HUES64 (cell line): ENCODE measurements around the gene PPP1R9B.

Experiments used
- H3K27ac ChIP-seq: 2 replicates; pipeline ENCODE4 v1.7.0; 2013; ENCODE audit warnings: low read depth, low read length, inconsistent platforms
- H3K27me3 ChIP-seq: 2 replicates; pipeline ENCODE4 v1.6.1; 2013; ENCODE audit warnings: mild to moderate bottlenecking, low read length; ENCODE audit not compliant: insufficient read depth
- H3K36me3 ChIP-seq: 2 replicates; pipeline ENCODE4 v1.6.1; 2013; ENCODE audit warnings: mild to moderate bottlenecking, low read length; ENCODE audit not compliant: insufficient read depth
- H3K4me1 ChIP-seq: 2 replicates; pipeline ENCODE4 v1.6.1; 2013; ENCODE audit warnings: mild to moderate bottlenecking, low read length, moderate library complexity; ENCODE audit not compliant: insufficient read depth
- H3K4me3 ChIP-seq: 2 replicates; pipeline ENCODE4 v1.5.1; 2013; ENCODE audit warnings: mild to moderate bottlenecking, low read length, moderate library complexity
- H3K9ac ChIP-seq: 2 replicates; pipeline ENCODE4 v1.6.1; 2013; ENCODE audit warnings: mild to moderate bottlenecking, low read depth, low read length
- H3K9me3 ChIP-seq: 2 replicates; pipeline ENCODE4 v1.6.1; 2013; ENCODE audit warnings: low read depth, low read length; ENCODE audit not compliant: insufficient read depth
- WGBS: fragments of 150-250, 120-280 bp; methylation state at CpG from one replicate; pipeline ENCODE4 v1.1.7; 2013; ENCODE audit warnings: missing lambda C conversion rate; 5-methylcytosine and 5-hydroxymethylcytosine counted together

PPP1R9B gene

DNA sequence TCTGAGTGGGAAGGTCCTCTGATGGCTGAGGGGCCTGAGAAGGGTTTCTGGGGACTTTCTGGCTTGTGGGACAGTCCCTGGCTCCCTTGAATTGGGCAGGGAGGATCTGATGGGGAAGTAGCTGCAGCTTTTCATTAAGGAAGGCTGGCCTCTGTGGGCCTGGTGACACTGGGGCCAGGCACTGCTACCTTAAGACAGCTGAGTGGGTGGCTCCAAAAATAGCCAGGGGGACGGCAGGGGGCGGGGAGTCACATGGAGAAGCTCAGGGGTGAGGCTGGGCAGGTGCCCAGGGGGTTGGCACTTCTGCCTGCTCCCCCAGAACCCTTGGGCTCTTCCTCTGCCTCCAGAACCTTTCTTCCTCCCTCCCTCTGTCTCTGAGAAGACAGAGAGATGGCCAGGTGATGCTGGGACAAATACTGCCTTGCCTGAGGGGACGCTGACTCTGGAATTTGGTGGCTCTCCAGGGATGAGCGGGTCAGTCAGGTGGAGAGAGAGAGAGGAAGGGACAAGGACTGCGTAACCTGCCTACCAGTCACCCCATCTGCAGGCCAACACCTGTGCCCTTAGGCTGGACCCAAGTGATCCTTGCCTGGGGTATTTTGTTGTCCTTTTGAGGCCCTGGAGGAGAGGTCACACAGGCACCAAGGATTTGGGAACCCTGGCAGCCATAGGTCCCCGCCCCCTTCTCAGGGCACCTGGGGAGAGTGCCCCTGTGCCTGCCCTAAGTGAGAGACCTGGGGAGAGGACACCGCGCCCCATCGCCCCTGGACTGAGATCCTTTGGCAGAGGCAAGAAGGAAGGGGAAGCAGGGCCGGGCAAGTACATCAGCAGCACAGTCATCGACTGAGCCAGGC, 13.6 kb upstream of the PPP1R9B start:
- H3K36me3 ChIP-seq: no peaks in the 10 kb centered on the region
- no peak overlapping the region for H3K9ac ChIP-seq
- no peak overlapping the region for H3K27ac ChIP-seq
- WGBS: 84% methylated on average over 11 of the region's 11 CpGs
- H3K9me3 ChIP-seq: no peaks in the 10 kb centered on the region
- H3K4me3 ChIP-seq: no peak overlapping the region
- H3K4me1 ChIP-seq: peaks cover 3% of the 10 kb centered on the region; the same call in 1 of the 2 replicates
- H3K27me3 ChIP-seq: 0 out of 2 replicates have a peak, but pooled peaks cover 3% of the 10 kb centered on the region

DNA sequence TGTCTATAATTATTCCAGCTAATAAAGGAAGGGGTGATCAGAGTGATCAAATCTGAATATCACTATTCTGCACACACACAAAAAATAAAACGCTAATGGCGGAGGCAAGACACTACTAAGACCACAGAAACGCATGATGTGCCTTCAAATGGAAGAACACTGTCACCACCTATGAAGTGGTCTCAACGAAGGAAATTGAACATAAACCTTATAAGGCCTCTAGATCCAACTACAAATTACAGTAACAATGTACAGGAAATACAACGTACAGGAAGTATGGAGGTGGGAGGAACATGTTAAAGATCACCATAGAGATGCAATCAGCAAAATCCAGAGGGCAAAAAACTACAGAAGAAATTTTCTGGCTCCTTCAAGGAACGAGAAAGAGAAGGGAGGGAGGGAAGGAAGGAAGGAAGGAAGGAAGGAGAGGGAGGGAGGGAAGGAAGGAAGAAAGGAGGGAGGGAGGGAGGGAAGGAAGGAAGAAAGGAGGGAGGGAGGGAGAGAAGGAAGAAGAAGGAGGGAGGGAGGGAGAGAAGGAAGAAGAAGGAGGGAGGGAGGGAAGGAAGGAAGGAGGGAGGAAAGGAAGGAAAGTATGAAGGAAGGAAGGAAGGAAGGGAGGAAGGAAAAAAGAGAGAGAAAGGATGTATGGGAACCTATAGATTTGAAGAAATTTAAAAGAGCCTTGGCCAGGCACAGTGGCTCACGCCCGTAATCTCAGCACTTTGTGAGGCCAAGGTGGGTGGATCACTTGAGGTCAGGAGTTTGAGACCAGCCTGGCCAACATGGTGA, 12.2 kb upstream of the PPP1R9B start:
- Histone ChIP-seq H3K27ac (no peak overlapping the region), H3K4me3 (no peak overlapping the region), H3K4me1 (peaks cover 3% of the 10 kb centered on the region; the same call in 1 of the 2 replicates), H3K9ac (no peak overlapping the region), H3K36me3 (no peaks in the 10 kb centered on the region), H3K27me3 (0 out of 2 replicates have a peak, but pooled peaks cover 3% of the 10 kb centered on the region), H3K9me3 (no peaks in the 10 kb centered on the region)
- WGBS: 89% methylated on average over 8 of the region's 8 CpGs

DNA sequence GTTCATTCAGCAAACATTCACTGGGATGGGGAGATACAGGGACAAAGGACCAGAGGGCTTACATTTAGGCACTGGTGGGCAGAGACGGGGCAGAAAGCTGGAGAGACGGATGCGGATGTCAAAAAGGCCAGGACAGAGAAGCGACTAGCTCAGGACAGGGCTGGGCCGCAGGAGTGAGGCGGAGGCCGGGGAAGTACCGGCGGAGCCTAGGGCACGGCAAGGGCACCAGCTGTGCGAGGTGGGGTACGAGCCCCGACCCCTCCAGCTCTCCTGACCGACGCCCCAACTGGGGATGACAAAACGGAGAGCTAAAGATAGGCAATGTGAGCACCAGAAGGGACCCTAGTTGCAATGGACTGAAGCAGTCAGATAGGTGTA, 11.4 kb upstream of the PPP1R9B start:
- Histone ChIP-seq H3K27ac (no peak overlapping the region), H3K4me1 (peaks cover 3% of the 10 kb centered on the region; the same call in 1 of the 2 replicates), H3K9ac (peak overlapping the region; percentile 42), H3K36me3 (no peaks in the 10 kb centered on the region), H3K27me3 (0 out of 2 replicates have a peak, but pooled peaks cover 3% of the 10 kb centered on the region), H3K4me3 (peak overlapping the region; percentile 44), H3K9me3 (no peaks in the 10 kb centered on the region)
- WGBS: 73% methylated on average over 16 of the region's 16 CpGs

DNA sequence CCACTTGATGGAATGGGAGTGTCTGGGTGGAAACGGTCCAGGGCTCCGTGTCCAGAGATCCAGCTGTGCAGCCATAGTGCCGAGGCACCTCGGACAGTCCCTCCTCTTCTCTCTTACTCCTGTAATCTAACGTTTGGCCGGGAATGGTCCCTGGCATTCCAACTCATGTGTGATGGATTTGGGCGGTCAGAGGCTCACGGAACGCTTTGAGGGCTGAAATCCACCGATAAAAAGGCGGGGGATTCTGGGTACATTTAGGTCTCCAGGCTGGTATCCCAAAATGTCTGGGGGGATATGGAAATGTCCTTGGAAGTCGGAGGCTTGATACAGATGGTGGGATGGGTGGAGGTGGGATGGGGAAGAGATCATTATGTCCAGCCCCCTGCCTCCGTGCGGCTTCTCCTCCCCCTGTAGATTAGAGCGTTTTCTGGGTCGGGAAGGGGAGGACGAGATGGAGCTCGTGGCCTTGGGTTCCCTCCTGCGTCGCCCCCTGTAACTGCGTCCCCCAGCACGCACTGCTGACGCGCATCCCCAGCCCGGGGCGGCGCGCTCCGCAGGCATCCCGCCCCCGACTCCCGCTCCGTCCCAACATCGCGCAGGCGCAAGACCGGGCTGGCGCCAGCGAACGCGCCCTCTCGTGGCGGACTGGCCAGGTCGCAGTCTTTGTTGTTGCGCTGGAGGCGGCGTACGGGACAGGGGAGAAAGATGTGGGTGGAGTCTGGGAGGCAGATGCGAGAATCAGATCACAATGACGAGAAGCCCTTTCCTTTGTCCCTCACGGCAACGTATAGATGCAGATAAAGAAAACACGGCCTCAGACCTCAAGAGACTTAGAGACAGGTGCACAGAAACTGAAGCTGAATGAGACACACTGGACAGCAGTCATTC, 10.8 kb upstream of the PPP1R9B start:
- H3K27ac ChIP-seq: no peak overlapping the region
- peaks cover 3% of the 10 kb centered on the region; the same call in 1 of the 2 replicates for H3K4me1 ChIP-seq
- peak overlapping the region; percentile 59 for H3K4me3 ChIP-seq

DNA sequence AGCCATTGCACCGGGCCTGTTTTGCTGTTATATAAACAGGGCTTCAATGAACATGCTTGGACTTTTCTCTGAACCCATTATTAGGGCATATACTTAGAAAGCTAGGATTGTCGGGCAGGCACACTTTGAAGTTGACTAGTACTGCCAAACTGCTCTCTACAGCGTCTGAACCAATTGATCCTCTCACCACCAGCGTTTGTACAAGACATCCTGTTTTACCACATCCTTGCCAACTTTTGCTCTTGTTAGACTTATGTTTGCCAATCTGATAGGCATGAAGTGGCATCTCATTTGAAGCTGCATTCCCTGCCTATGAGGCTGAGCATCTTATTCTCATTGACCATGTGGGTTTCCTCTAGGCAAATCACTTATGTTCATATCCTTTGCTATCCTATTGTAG, 7.4 kb upstream of the PPP1R9B start:
- Histone ChIP-seq H3K4me1 (peaks cover 14% of the 10 kb centered on the region), H3K27ac (no peak overlapping the region), H3K4me3 (no peak overlapping the region), H3K9ac (no peak overlapping the region), H3K36me3 (no peaks in the 10 kb centered on the region), H3K27me3 (0 out of 2 replicates have a peak, but pooled peaks cover 3% of the 10 kb centered on the region), H3K9me3 (no peaks in the 10 kb centered on the region)
- WGBS: 93% methylated on average over 4 of the region's 4 CpGs

More for the DNA sequence above, 10.8 kb upstream of the PPP1R9B start:
- 0 out of 2 replicates have a peak, but pooled peaks cover 3% of the 10 kb centered on the region for H3K27me3 ChIP-seq
- no peaks in the 10 kb centered on the region for H3K9me3 ChIP-seq
- H3K36me3 ChIP-seq: no peaks in the 10 kb centered on the region
- 2% methylated on average over 53 of the region's 53 CpGs for WGBS
- H3K9ac ChIP-seq: peak overlapping the region; percentile 42

DNA sequence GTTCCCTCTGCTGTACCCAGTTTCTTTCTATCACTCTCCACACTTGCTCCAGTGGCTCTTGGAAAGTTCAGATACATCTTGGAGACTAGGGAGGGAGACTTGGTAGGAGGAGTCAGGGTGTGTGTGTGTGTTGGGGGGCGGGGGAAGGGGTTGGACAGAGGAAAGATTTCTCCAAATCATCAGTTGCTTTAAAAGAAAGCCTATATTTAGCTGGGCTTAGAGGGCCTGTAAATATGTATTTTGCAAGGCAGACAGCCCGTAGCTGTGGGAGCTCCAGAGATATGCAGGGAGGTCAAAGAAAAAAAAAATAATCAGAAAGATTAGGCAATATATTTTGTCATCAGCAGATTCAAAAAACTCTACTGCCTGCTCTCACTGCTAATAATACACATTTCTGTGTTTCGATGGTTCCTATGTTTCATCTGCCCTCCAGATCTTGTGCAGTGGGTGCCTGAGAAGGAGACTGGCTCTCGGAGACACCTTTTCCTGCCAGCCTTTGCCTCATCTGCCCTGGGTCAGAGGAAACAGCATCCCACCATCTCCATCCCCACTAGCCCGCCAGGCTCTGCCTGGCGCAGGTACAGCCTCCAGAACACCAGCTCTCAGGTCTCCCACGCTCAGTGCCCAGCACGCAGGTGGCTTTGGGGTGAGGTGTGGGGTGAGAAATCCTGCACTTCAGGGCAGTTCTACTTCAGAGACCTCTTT, 4.8 kb upstream of the PPP1R9B start:
- Histone ChIP-seq H3K36me3 (no peaks in the 10 kb centered on the region), H3K4me1 (peaks cover 19% of the 10 kb centered on the region), H3K9ac (no peak overlapping the region), H3K4me3 (no peak overlapping the region), H3K9me3 (no peaks in the 10 kb centered on the region), H3K27ac (no peak overlapping the region), H3K27me3 (peaks cover 4% of the 10 kb centered on the region)
- WGBS: 78% methylated on average over 6 of the region's 8 CpGs

DNA sequence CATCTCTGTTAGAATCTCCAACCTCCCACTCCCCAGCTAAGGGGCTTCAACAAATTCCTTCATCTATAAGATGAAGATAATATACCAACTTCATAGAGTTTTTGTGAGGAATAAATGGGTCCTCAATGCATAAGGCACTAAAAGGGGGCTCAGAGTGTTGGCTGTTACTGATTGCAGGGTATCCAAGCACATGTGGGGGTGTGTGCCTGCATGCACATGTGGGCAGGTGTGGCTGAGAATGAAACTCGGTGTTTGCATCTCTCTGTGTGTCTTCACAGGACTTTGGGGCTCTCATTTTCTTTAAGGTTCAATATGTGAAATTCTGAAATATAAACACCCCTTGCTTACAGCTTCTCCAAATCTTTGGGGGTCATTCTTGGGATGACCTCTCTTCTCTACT, 4.1 kb upstream of the PPP1R9B start:
- Histone ChIP-seq H3K36me3 (no peaks in the 10 kb centered on the region), H3K4me1 (peaks cover 19% of the 10 kb centered on the region), H3K27ac (no peak overlapping the region), H3K4me3 (no peak overlapping the region), H3K9me3 (no peaks in the 10 kb centered on the region), H3K9ac (no peak overlapping the region), H3K27me3 (peaks cover 11% of the 10 kb centered on the region)
- WGBS: 100% methylated on average over 1 of the region's 1 CpG

DNA sequence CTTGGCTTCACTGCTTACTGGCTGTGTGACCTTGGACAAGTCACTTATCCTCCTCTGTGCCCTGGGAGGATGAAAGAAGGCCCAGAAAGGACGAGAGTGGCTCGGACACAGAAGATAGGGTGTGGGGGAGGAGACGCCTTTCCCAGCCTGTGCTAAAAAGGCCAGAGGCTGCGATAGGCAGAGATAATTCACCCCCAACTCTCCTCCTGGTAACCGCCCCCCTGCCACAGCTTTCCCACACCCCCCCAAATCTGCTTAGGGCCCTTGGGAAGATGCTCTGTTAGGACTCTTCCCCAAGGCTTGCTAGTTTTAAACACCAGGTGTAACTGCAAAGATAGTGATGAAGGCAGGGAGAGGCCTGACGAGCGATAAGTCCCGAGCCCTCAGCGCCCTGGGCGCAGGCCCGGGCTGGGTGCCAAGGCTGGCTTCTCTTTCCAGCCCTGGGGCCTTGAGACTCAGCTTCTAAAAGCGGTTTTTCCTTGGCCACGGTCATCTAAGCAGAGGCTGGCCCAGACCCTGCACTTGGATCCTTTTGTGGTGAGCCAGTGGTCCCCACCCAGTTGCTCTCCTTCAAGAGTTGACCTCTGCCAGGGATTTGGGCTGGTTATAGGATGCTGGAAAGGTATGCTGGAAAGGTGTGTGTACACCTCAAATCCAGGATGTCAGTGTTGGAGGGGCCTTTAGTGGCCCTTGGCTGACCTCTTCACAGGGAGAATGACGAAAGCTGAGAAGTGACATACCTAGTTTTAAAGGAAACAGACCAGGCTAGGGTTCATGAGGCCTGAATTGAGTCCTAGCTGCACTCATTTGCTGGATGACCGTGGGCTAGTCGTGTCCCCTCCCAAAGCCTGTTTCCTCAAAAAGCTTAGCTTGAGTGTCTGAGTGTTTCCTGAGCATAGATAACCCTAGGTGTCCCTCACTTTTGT, 3.4 kb upstream of the PPP1R9B start:
- Histone ChIP-seq H3K36me3 (no peaks in the 10 kb centered on the region), H3K27me3 (peaks cover 17% of the 10 kb centered on the region), H3K4me3 (no peak overlapping the region), H3K9me3 (no peaks in the 10 kb centered on the region), H3K4me1 (peaks cover 19% of the 10 kb centered on the region), H3K27ac (no peak overlapping the region), H3K9ac (no peak overlapping the region)
- 92% methylated on average over 16 of the region's 16 CpGs for WGBS

DNA sequence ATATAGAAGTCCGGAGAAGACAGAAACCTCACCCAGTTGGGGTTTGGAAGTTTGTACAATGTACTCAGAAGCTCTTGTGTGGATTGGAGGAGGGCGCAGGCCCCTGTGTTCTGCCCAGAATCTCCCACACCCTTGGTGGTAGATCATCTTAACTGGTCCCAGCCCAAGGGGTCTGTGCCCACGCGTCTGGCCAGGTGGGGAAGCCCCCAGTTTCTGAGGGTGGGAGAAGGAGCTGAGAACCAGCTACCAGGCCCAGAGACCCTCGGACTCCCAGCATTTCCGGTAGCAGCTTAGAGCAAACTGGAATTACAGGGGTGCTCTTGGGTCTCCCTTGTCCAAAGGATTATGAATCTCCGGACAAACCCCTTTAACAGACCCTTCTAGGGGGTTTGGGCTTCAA, 2.3 kb upstream of the PPP1R9B start:
- Histone ChIP-seq H3K27me3 (peaks cover 17% of the 10 kb centered on the region), H3K36me3 (no peaks in the 10 kb centered on the region), H3K4me1 (peaks cover 26% of the 10 kb centered on the region), H3K9me3 (no peaks in the 10 kb centered on the region), H3K4me3 (no peak overlapping the region), H3K27ac (no peak overlapping the region), H3K9ac (peak overlapping the region; percentile 38; the same call in 1 of the 2 replicates)
- 85% methylated on average over 6 of the region's 7 CpGs for WGBS
